ENCODE results near the gene SPRY1.

- no peak for TF ChIP-seq CREB1 (IDR thresholded peaks at IDR 0.05; ENCODE audit: low read depth)
- TF ChIP-seq REST (IDR thresholded peaks at IDR 0.05; ENCODE audit: low read depth), result no peak
- TF ChIP-seq EP300 (IDR thresholded peaks at IDR 0.05; ENCODE audit: borderline replicate concordance), result no peak
- TF ChIP-seq, protein P1, sequence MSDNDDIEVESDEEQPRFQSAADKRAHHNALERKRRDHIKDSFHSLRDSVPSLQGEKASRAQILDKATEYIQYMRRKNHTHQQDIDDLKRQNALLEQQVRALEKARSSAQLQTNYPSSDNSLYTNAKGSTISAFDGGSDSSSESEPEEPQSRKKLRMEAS (IDR thresholded peaks at IDR 0.05), result no peak
- TF ChIP-seq TAF1 (IDR thresholded peaks at IDR 0.05; ENCODE audit: low read depth), result no peak
- no peak for TF ChIP-seq EGR1 (IDR thresholded peaks at IDR 0.05)
- no peak for TF ChIP-seq CEBPB (IDR thresholded peaks at IDR 0.05)
- TF ChIP-seq YY1 (IDR thresholded peaks at IDR 0.05; ENCODE audit: low read depth), result no peak
- TF ChIP-seq, protein P2, sequence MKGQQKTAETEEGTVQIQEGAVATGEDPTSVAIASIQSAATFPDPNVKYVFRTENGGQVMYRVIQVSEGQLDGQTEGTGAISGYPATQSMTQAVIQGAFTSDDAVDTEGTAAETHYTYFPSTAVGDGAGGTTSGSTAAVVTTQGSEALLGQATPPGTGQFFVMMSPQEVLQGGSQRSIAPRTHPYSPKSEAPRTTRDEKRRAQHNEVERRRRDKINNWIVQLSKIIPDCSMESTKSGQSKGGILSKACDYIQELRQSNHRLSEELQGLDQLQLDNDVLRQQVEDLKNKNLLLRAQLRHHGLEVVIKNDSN (IDR thresholded peaks at IDR 0.05), result no peak
- no peak for TF ChIP-seq FOXM1 (IDR thresholded peaks at IDR 0.05; ENCODE audit: borderline replicate concordance, low read depth)
Measured at GRCh38 chr4:123354701-123355100, 41.9 kb upstream of the SPRY1 start.

Data from Ishikawa (cell line).